K562 (cell line): ENCODE measurements around the gene STING1. TPM values are rescaled to one million over a fixed set of nuclear protein-coding genes. Genes with fewer than 3 reads are reported as not detected.

Experiments used
- CAMTA2 ChIP-seq: fragments of 250-450 bp; sonication (Bioruptor Pico); conservative IDR thresholded peaks from 2 replicates; pipeline ENCODE4 v1.5.1; 2022
- DACH1 ChIP-seq: fragments of 450-650 bp; IDR thresholded peaks from 2 replicates; pipeline ENCODE4 v1.6.1; 2018; ENCODE audit not compliant: partially characterized antibody
- HDAC2 ChIP-seq: fragments of 450-650 bp; IDR thresholded peaks from 2 replicates; pipeline ENCODE4 v1.6.1; 2016; ENCODE audit warnings: mild to moderate bottlenecking
- NCOA4 ChIP-seq: fragments of 450-650 bp; IDR thresholded peaks from 2 replicates; pipeline ENCODE4 v1.6.1; 2018; ENCODE audit warnings: mild to moderate bottlenecking; ENCODE audit not compliant: partially characterized antibody
- NELFE ChIP-seq: IDR thresholded peaks from 2 replicates; pipeline ENCODE4 v1.6.1; 2011; ENCODE audit warnings: mild to moderate bottlenecking; ENCODE audit not compliant: insufficient read depth, insufficient read length
- NR2C2 ChIP-seq, 2 experiments: fragments of 200-800 bp in 1 of 2; sonication (Bioruptor generic) in 1 of 2; sonication (generic) in 1 of 2; formaldehyde crosslinking in 1 of 2; IDR thresholded peaks; 2 replicates each; pipeline versions ENCODE4 v1.6.1 to v1.8.0; 2016 to 2022; ENCODE audit warnings: mild to moderate bottlenecking in 1 of 2, missing compliant biosample characterization in 1 of 2, missing genetic modification characterization in 1 of 2, missing genetic modification reagents in 1 of 2
- PHF20 ChIP-seq: fragments of 450-650 bp; IDR thresholded peaks from 2 replicates; pipeline ENCODE4 v1.6.1; 2018; ENCODE audit not compliant: partially characterized antibody
- PHTF2 ChIP-seq: fragments of 250-450 bp; sonication (Bioruptor Pico); IDR thresholded peaks from 2 replicates; pipeline ENCODE4 v1.5.0; 2021; ENCODE audit warnings: mild to moderate bottlenecking
- RB1 ChIP-seq: fragments of 450-650 bp; IDR thresholded peaks from 2 replicates; pipeline ENCODE4 v1.6.1; 2017; ENCODE audit warnings: low read depth, mild to moderate bottlenecking
- RNF2 ChIP-seq: sonication (generic); IDR thresholded peaks from 2 replicates; pipeline ENCODE4 v1.6.1; 2016
- ZFP30 ChIP-seq: fragments of 250-450 bp; sonication (Bioruptor Pico); IDR thresholded peaks from 2 replicates; pipeline ENCODE4 v1.8.0; 2022; ENCODE audit warnings: moderate library complexity, mild to moderate bottlenecking, inconsistent platforms, borderline replicate concordance
- ZNF584 ChIP-seq: fragments of 200-800 bp; sonication (Bioruptor generic); IDR thresholded peaks from 2 replicates; pipeline ENCODE4 v1.6.1; 2016; ENCODE audit warnings: low read depth, mild to moderate bottlenecking, missing genetic modification characterization, missing compliant biosample characterization
- polyA plus RNA-seq, 8 experiments: library from polyadenylated mRNA; depleted of rRNA in 4 of 8; stranded (reverse) in 5 of 8; unstranded in 3 of 8; fragments of >200 nt; fragmentation: Nextera tagmentation in 2 of 8; fragmentation: Illumina TruSeq in 1 of 8; extraction: Ambion mirVana in 2 of 8; extraction: Trizol in 1 of 8; gene quantifications; 2 replicates each; pipeline versions ENCODE4 v1.2.1 to v1.2.3, GENCODE V29; 2011 to 2014; ENCODE audit warnings: inconsistent platforms in 1 of 8, missing spikeins in 1 of 8
- total RNA-seq, 7 experiments: library from RNA; depleted of rRNA in 6 of 7; stranded (reverse); fragments of >200 nt in 6 of 7; fragmentation: Illumina TruSeq in 2 of 7; extraction: Trizol in 2 of 7; gene quantifications; 2 replicates each; pipeline versions ENCODE4 v1.2.1 to v1.2.3, GENCODE V29; 2011 to 2021; ENCODE audit warnings: low replicate concordance in 1 of 7
- TF ChIP-seq, protein P1 (sequence below): sonication (generic); formaldehyde crosslinking; IDR thresholded peaks from 2 replicates; pipeline ENCODE4 v1.8.0; 2022; ENCODE audit warnings: missing genetic modification reagents, mild to moderate bottlenecking, moderate library complexity, borderline replicate concordance
- TF ChIP-seq, protein P2 (sequence below): fragments of 250-450 bp; sonication (Bioruptor Pico); IDR thresholded peaks from 2 replicates; pipeline ENCODE4 v1.4.0; 2020
- TF ChIP-seq, protein P3 (sequence below), 2 experiments: fragments of 450-650 bp in 1 of 2; IDR thresholded peaks; 2 replicates each; pipeline ENCODE4 v1.6.1; 2011 to 2017; ENCODE audit warnings: low read depth in 2 of 2, antibody characterized with exemption in 1 of 2, borderline replicate concordance in 1 of 2, low read length in 1 of 2, mild to moderate bottlenecking in 1 of 2, mixed read lengths in 1 of 2; ENCODE audit not compliant: control insufficient read depth in 1 of 2
- TF ChIP-seq, protein P4 (sequence below): sonication (generic); formaldehyde crosslinking; IDR thresholded peaks from 2 replicates; pipeline ENCODE4 v1.8.0; 2022; ENCODE audit warnings: mild to moderate bottlenecking, missing genetic modification reagents

STING1 gene
- total and polyA plus RNA-seq, 9 of the 15 experiments (the other 6 are each of a cell fraction or from before 2014, with no cell fraction given), result 20.8 to 69.1 (median 44.7) TPM

DNA sequence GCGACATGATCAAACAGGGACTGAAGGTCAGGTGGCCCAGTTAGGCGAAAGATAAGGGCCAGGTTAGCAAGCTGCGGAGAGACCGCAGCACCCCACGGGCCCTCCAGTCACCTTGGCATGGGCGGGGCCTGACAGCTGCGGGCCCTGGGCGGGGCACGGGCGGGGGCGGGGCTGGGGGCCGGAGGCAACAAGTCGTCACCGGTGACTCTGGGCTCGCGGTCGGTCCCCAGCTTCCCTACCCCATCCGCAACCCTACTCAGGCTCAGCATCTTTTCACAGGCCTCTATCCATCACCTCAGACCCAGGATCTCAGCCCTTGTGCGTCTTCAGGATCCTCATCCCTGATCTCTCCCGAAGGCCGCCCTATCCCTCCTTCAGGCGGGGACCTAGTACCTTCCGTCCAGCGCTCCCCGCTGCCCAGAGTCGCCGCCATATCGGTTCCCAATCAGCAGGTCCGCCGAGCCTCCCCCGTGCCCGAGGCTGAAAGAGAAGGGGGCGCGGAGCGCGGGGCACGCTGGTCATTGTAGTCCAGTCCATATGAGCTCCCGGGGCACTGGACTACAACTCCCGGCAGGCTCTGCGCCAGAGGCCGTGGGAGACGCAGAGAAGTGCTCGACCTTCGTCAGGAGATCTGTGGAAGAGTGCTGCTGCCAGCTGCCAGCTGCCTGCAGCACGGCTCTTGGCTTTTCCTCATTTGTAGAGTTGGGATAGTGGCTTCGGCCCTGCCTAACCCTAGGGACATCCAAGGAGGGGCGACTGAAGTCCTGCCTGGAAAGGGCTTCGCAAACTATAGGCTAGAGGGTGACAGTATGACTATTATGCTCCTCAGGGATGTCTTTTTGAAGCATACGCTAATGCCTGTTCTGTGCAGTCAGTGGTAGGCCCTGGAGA is 43.3 kb downstream of the STING1 start, which contains the start of gene DNAJC18 (continued):
- TF ChIP-seq, protein P1, sequence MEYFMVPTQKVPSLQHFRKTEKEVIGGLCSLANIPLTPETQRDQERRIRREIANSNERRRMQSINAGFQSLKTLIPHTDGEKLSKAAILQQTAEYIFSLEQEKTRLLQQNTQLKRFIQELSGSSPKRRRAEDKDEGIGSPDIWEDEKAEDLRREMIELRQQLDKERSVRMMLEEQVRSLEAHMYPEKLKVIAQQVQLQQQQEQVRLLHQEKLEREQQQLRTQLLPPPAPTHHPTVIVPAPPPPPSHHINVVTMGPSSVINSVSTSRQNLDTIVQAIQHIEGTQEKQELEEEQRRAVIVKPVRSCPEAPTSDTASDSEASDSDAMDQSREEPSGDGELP (CRISPR knock-in tag), result peak; percentile 92
- TF ChIP-seq, protein P2, sequence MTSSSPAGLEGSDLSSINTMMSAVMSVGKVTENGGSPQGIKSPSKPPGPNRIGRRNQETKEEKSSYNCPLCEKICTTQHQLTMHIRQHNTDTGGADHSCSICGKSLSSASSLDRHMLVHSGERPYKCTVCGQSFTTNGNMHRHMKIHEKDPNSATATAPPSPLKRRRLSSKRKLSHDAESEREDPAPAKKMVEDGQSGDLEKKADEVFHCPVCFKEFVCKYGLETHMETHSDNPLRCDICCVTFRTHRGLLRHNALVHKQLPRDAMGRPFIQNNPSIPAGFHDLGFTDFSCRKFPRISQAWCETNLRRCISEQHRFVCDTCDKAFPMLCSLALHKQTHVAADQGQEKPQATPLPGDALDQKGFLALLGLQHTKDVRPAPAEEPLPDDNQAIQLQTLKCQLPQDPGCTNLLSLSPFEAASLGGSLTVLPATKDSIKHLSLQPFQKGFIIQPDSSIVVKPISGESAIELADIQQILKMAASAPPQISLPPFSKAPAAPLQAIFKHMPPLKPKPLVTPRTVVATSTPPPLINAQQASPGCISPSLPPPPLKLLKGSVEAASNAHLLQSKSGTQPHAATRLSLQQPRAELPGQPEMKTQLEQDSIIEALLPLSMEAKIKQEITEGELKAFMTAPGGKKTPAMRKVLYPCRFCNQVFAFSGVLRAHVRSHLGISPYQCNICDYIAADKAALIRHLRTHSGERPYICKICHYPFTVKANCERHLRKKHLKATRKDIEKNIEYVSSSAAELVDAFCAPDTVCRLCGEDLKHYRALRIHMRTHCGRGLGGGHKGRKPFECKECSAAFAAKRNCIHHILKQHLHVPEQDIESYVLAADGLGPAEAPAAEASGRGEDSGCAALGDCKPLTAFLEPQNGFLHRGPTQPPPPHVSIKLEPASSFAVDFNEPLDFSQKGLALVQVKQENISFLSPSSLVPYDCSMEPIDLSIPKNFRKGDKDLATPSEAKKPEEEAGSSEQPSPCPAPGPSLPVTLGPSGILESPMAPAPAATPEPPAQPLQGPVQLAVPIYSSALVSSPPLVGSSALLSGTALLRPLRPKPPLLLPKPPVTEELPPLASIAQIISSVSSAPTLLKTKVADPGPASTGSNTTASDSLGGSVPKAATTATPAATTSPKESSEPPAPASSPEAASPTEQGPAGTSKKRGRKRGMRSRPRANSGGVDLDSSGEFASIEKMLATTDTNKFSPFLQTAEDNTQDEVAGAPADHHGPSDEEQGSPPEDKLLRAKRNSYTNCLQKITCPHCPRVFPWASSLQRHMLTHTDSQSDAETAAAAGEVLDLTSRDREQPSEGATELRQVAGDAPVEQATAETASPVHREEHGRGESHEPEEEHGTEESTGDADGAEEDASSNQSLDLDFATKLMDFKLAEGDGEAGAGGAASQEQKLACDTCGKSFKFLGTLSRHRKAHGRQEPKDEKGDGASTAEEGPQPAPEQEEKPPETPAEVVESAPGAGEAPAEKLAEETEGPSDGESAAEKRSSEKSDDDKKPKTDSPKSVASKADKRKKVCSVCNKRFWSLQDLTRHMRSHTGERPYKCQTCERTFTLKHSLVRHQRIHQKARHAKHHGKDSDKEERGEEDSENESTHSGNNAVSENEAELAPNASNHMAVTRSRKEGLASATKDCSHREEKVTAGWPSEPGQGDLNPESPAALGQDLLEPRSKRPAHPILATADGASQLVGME (CRISPR knock-in tag), result peak; percentile 97
- TF ChIP-seq HDAC2, result peak; percentile 94
- TF ChIP-seq, protein P3, sequence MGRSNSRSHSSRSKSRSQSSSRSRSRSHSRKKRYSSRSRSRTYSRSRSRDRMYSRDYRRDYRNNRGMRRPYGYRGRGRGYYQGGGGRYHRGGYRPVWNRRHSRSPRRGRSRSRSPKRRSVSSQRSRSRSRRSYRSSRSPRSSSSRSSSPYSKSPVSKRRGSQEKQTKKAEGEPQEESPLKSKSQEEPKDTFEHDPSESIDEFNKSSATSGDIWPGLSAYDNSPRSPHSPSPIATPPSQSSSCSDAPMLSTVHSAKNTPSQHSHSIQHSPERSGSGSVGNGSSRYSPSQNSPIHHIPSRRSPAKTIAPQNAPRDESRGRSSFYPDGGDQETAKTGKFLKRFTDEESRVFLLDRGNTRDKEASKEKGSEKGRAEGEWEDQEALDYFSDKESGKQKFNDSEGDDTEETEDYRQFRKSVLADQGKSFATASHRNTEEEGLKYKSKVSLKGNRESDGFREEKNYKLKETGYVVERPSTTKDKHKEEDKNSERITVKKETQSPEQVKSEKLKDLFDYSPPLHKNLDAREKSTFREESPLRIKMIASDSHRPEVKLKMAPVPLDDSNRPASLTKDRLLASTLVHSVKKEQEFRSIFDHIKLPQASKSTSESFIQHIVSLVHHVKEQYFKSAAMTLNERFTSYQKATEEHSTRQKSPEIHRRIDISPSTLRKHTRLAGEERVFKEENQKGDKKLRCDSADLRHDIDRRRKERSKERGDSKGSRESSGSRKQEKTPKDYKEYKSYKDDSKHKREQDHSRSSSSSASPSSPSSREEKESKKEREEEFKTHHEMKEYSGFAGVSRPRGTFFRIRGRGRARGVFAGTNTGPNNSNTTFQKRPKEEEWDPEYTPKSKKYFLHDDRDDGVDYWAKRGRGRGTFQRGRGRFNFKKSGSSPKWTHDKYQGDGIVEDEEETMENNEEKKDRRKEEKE (IDR thresholded peaks at IDR 0.05; ENCODE audit: borderline replicate concordance in 1 of 2, control insufficient read depth in 1 of 2, low read depth in 2 of 2, low read length in 1 of 2), result no peak
- no peak for TF ChIP-seq ZFP30 (CRISPR knock-in tag)
- TF ChIP-seq NELFE, result no peak
- no peak for TF ChIP-seq CAMTA2
- no peak for TF ChIP-seq PHTF2 (CRISPR knock-in tag)
- TF ChIP-seq NCOA4, result no peak
- TF ChIP-seq PHF20, result no peak
- no peak for TF ChIP-seq RNF2
- TF ChIP-seq, protein P4, sequence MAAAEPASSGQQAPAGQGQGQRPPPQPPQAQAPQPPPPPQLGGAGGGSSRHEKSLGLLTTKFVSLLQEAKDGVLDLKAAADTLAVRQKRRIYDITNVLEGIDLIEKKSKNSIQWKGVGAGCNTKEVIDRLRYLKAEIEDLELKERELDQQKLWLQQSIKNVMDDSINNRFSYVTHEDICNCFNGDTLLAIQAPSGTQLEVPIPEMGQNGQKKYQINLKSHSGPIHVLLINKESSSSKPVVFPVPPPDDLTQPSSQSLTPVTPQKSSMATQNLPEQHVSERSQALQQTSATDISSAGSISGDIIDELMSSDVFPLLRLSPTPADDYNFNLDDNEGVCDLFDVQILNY (CRISPR knock-in tag), result no peak
- TF ChIP-seq NR2C2 (CRISPR knock-in tag; IDR thresholded peaks at IDR 0.05), result 0 out of 2 replicates have a peak, but pooled peaks have one; percentile 22
- peak; percentile 91 for TF ChIP-seq NR2C2 (tag; IDR thresholded peaks at IDR 0.05)
- no peak for TF ChIP-seq ZNF584 (CRISPR knock-in tag)
- peak; percentile 14; the same call in 1 of the 2 replicates for TF ChIP-seq RB1
- TF ChIP-seq DACH1, result no peak
